Body of pancreas (tissue), 4 donors: Measurements from ENCODE around the gene BEST3.

Experiments used
- POLR2A ChIP-seq, 3 donors: fragments of 450-650 bp; IDR thresholded peaks; one replicate each; pipeline ENCODE4 v1.6.1; 2016; ENCODE audit warnings: antibody characterized with exemption in 3 of 3, mild to moderate bottlenecking in 2 of 3
- TF ChIP-seq, protein P1 (sequence below), 7 experiments: fragments of 450-650 bp in 4 of 7; fragments of 200-600 bp in 3 of 7; sonication (generic) in 3 of 7; IDR thresholded peaks; one replicate each; pipeline ENCODE4 v1.5.1; 2016 to 2019; ENCODE audit warnings: antibody characterized with exemption in 7 of 7

DNA sequence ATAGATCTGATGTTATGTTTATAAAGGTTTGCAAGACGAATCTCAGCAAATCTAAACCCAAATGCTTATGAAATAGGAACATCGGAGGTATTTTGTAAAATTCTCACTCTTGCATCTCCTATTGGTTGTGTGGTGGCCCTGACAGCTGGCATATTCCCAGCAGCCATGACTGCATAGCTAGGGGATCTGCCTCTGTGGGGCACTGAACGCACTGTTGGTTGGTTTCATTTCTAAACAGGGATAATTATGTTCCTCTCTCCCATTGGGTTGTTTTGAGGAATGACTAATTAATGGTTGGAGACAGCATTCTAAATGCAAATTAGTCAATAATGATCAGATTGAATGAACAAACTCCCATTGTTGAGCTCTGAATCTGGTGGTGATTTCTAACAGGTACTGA, 2.7 kb upstream of the BEST3 start:
- TF ChIP-seq, protein P1, sequence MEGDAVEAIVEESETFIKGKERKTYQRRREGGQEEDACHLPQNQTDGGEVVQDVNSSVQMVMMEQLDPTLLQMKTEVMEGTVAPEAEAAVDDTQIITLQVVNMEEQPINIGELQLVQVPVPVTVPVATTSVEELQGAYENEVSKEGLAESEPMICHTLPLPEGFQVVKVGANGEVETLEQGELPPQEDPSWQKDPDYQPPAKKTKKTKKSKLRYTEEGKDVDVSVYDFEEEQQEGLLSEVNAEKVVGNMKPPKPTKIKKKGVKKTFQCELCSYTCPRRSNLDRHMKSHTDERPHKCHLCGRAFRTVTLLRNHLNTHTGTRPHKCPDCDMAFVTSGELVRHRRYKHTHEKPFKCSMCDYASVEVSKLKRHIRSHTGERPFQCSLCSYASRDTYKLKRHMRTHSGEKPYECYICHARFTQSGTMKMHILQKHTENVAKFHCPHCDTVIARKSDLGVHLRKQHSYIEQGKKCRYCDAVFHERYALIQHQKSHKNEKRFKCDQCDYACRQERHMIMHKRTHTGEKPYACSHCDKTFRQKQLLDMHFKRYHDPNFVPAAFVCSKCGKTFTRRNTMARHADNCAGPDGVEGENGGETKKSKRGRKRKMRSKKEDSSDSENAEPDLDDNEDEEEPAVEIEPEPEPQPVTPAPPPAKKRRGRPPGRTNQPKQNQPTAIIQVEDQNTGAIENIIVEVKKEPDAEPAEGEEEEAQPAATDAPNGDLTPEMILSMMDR (IDR thresholded peaks at IDR 0.05) = no peak
- TF ChIP-seq POLR2A (IDR thresholded peaks at IDR 0.05) = no peak
